ENCODE measurements around the gene MASP2.

GRCh38 chr1:10987840-10988417 is 59.1 kb downstream of the MASP2 start:
- no peak for TF ChIP-seq POLR2A (IDR thresholded peaks at IDR 0.05; ENCODE audit: low read depth, low read length)
- TF ChIP-seq TAF1 (IDR thresholded peaks at IDR 0.05; ENCODE audit: borderline replicate concordance, low read depth, low read length): no peak
